ENCODE data around the gene FHIT.

Gene FHIT

DNA sequence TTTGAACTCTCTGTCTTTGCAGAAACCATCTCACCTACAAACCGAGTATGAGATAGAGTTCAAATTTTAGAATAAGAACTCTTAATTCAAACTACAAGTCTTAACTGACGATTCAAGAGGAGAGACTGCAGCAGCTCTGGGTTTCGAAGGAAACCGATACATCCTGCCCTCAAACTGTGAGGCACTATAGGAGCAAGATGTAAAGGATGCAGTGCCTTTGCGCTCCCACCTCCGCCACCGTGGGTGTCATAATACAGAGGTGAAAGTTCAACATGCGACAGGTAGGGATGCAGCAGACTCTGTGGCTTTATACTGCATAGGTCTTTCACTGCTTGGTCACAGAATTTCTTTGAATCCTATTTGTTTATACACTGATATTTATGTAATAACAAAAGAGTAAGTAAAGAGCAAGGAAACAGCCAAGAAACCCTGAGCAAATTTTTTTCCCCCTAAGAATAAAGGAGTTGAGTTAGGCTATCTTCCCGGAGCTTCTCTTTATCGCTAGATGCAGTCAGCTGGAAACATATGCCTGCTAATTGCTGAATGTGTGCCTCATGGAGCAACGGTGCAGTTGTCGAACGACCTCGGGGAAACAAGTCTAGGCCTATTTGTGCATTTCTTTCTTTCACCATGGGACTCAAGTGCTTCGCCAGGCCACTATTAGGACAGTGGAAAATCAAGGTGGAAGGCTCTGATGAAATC, 1103.9 kb downstream of the FHIT start:
- no peak for DNase-seq (ENCODE audit: low read depth in 2 of 2, low spot score in 1 of 2)

GRCh38 chr3:60146121-60146520, 1105.1 kb downstream of the FHIT start:
- no peak for DNase-seq (ENCODE audit: low read depth in 2 of 2, low spot score in 1 of 2)

- DNase-seq (ENCODE audit: low read depth in 2 of 2, low spot score in 1 of 2): no peak
Measured at GRCh38 chr3:60144071-60144470, 1107.2 kb downstream of the FHIT start.

DNA sequence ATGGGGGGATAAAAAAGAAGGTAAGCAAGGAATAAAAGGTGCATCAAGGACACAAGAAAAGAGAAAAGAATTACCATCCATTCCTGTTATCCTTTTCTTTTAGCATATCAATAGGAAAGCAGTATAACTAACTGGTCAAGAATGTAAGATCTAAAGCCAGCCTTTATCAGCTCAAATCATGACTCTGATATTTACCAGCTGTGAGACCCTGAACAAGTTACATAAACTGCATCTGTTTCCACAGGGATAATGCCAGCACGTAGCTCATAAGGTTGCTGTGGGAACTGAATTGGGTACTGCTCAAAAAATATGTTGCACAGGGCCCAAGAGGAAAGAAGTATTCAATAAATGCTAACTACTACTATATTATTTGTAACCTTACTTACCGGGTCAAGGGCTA, 1109.2 kb downstream of the FHIT start:
- DNase-seq (ENCODE audit: low read depth in 2 of 2, low spot score in 1 of 2): no peak

GRCh38 chr3:60140160-60140559, 1111.1 kb downstream of the FHIT start:
- DNase-seq (ENCODE audit: low read depth in 2 of 2, low spot score in 1 of 2): no peak

DNA sequence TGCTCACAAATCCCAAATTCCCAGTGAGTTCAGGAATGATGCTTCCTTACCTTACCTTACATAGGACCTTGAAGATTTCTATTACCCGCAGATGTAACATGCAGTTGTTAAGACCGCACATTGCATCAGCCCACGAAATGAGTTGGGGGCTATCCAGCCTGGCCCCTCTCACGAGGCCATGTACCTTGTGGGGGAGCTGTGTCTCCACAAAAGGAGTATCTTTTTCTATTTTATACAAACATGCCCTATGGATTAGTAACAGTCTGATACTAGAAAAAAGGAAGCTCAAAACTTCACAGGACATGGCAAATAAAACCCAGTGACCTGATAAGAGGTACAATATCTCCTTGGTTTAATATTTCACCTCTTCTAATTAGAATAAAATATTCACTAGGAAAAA, 1114.7 kb downstream of the FHIT start:
- no peak for DNase-seq (ENCODE audit: low read depth in 2 of 2, low spot score in 1 of 2)

- DNase-seq (ENCODE audit: low read depth in 2 of 2, low spot score in 1 of 2): no peak
Measured at GRCh38 chr3:60135474-60135873, 1115.8 kb downstream of the FHIT start.

DNA sequence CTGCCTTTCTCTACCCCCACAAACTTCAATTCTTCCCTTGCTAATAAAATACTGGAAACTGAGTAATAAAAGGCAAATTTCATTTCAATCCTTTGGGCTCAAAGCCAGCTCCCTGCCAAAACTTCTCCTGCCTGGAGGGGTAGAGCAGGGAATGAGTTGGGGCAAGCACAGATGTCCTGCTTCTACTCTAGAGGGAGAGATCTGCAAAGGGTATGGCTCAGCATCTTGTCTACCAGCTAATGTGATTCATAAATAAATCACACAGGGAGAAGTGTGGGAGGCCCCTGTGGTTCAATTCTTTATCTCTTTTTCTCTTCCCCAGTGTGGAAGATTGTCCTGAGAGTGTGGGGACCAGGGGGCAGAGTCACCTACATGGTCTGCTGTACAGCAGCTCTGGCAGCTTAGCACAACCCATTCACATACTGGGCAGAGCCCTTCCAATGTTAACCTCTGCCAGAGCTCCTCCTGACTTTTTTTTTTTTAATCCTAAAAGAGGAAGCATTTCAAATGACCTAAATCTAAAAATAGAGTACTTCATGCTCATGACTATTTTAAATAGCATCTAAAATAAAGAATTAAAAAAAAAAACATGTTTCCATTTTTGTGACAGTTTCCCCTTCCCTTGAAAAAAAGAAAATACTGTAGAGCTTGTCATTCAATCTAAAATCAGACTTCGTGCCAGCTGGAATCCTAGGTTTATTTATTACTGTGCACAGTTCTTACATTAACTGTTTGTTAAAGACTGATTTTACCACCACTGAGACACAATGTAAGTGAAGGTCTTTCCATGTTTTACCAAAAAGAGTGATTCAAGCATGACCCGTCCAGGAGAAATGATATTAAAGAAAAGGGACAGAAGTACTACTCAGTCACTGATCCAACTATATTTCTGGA, 1117.7 kb downstream of the FHIT start:
- DNase-seq (ENCODE audit: low read depth in 2 of 2, low spot score in 1 of 2): no peak

GRCh38 chr3:60131618-60132017, 1119.6 kb downstream of the FHIT start:
- DNase-seq (ENCODE audit: low read depth in 2 of 2, low spot score in 1 of 2): no peak

GRCh38 chr3:60126511-60127304, 1124.5 kb downstream of the FHIT start:
- DNase-seq (ENCODE audit: low read depth in 2 of 2, low spot score in 1 of 2): no peak

DNA sequence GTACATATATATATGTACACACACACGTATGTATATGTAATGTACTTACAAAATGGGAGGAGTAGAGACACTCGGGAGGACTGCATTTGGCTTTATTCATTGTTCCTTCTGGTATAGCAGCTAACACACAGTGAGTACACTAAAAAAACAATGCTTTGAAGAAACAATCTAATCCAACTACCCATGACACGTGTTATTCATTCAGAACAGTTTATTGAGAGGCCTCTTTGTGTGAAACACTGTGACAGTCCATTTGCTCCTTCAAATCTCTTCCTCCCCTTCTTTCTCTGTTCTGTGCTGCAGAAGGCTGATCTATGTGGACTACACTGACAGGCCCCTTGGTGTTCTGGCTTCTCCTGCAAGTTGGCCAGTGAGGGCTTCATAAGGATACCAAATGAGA, 1125.6 kb downstream of the FHIT start:
- no peak for DNase-seq (ENCODE audit: low read depth in 2 of 2, low spot score in 1 of 2)

DNA sequence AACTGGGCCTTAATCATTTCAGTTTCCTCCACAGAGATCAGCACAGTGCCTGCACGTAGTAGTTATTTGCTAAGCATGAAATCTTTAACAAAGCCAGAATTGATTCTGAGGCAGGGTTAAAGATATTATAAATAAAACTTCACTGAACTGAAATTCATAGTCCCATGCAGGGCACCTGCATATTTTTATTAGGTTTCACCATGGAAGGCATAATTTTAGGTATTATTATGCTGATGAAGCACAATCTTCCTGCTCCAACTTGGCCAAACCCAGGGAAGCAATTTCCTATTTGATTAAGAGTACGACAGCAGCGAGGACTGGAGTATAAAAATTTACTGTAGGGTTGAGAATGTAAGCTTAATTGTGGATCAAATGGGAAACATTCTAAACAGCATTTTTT, 1131.0 kb downstream of the FHIT start:
- DNase-seq (ENCODE audit: low read depth in 2 of 2, low spot score in 1 of 2): no peak

DNA sequence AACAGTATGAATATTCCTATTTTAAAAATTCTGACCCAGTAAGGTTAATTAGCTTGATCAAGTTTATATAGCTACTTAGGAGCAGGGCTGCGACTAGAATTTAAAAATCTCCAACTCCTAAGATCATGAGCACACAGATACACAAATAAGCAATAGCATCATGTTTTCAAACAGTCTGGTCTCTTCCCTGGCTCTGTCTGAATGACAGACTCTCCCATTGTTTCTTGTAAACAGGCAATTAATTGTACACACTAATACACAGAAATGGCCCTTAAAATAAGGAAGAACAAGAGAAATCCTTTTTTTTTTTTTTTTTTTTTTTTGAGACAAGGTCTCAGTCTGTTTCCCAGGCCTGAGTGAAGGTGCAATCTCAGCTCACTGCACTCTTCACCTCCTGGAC, 1137.1 kb downstream of the FHIT start:
- DNase-seq (ENCODE audit: low read depth in 2 of 2, low spot score in 1 of 2): no peak

DNA sequence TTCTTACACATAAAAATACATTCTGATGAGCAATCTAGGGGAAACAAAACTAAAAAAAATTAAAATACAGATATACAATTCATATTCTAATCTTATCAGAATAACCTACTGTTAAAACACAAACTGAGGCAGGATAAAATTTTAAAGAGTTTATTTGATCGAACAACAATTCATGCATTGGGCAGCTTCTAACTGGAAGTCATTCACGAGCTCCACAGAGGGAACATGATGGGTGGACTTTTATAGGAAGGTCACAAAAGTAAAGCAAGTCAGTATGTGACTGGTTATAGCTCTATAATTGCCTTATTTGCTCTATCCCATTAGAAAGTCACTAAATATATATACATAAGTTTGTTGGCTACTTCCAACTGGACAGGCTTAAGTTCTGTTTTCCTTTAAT, 1144.0 kb downstream of the FHIT start:
- DNase-seq (ENCODE audit: low read depth in 2 of 2, low spot score in 1 of 2): no peak

GRCh38 chr3:60102154-60102553, 1149.1 kb downstream of the FHIT start:
- no peak for DNase-seq (ENCODE audit: low read depth in 2 of 2, low spot score in 1 of 2)

- no peak for DNase-seq (ENCODE audit: low read depth in 2 of 2, low spot score in 1 of 2)
Measured at GRCh38 chr3:60101621-60102020, 1149.6 kb downstream of the FHIT start.

DNA sequence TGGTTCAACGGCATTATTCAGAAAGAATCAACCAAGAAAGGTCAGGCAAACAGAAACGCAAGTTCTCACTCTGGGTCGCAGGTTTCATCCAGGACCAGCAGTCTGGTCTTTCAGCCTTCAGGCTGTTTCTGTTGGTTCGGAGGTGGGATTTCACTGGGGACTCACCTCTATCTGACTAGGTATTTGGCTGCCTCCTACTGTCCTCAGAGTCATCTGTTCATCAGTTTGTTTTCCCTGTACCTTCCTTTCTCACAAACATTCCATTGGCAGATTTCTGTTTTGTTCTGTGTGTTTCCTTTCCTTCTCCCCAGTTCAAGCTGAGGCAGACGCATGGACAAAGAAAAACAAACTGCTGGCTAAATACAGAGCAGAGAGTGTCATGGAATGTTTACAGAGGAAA, 1154.8 kb downstream of the FHIT start:
- DNase-seq (ENCODE audit: low read depth in 2 of 2, low spot score in 1 of 2): no peak

DNA sequence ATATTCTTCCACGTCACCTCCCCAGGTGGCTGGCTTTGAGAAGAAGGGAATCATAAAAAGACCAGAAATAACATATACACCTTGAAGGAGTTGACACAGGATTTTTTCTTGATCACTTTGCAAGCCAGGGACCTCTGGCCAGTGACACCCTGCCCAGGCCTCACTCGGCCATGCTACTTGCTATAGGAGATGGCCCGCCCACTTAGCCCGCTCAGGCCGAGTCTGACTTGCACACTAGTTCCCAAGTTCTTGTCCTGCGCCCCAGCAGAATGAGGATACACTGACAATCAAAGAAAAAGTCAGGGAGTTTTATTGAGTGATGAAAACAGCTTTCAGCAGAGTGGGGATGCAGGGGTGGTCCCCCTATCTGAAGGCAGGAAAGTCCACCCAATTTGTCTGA, 1155.3 kb downstream of the FHIT start:
- no peak for DNase-seq (ENCODE audit: low read depth in 2 of 2, low spot score in 1 of 2)

DNA sequence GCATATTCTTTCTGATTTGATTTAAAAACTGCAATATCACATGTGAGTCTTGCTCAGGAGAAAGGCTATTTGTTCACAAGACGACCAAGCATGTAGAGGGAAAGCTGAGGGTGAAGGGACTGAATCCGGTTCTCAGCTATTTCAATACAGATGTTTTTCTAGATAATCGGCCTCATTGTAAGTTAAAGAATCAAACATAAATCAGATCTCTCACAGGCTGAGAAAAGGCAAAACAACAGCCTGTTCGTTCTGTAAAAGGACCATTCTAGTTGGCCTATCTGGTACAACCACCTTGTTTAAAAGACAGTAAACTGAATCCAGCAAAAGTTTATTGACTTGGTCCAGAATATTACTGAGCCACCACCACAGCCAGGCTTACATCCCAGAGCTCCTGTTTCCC, 1155.7 kb downstream of the FHIT start:
- DNase-seq (ENCODE audit: low read depth in 2 of 2, low spot score in 1 of 2): no peak

- no peak for DNase-seq (ENCODE audit: low read depth in 2 of 2, low spot score in 1 of 2)
Measured at GRCh38 chr3:60094392-60094947, 1156.8 kb downstream of the FHIT start.

- no peak for DNase-seq (ENCODE audit: low read depth in 2 of 2, low spot score in 1 of 2)
Measured at GRCh38 chr3:60090548-60090947, 1160.7 kb downstream of the FHIT start.

Data from stimulated activated CD8-positive, alpha-beta memory T cell treated with anti-CD3 and anti-CD28 coated beads, Interleukin-4, amount 100 ng/mL, for 1 hour (primary cell).